BJ (cell line): ENCODE measurements around the gene ELF2. TPM values are rescaled to one million over a fixed set of nuclear protein-coding genes. Genes with fewer than 3 reads are reported as not detected.

Source experiments
- CTCF ChIA-PET: fragments of 350-600 bp; formaldehyde crosslinking; extraction: SDS; loops from one replicate; lab custom pipeline; 2021; ENCODE audit warnings: antibody characterized with exemption, inconsistent platforms; lab: Yijun Ruan, JAX
- POLR2A ChIA-PET: fragments of 300-600 bp; sonication (Branson Sonifier 250); formaldehyde crosslinking; extraction: SDS; loops from one replicate; lab custom pipeline; 2021; ENCODE audit warnings: antibody characterized with exemption; lab: Charles Lee
- DNase-seq: peaks from one replicate; pipeline ENCODE4 v3.0.0-alpha.2; 2011; ENCODE audit warnings: low read depth
- H3K27me3 ChIP-seq: 2 replicates; pipeline ENCODE4 v1.6.0; 2011; ENCODE audit warnings: low read length; ENCODE audit not compliant: control insufficient read depth, insufficient read depth
- H3K36me3 ChIP-seq: 2 replicates; pipeline ENCODE4 v1.5.1; 2011; ENCODE audit warnings: low read length; ENCODE audit not compliant: control insufficient read depth, insufficient read depth
- H3K4me3 ChIP-seq: 2 replicates; pipeline ENCODE4 v1.5.1; 2011; ENCODE audit warnings: low read depth, mild to moderate bottlenecking, control low read depth, low read length
- CTCF ChIP-seq: IDR thresholded peaks from 2 replicates; pipeline ENCODE4 v1.5.1; 2011; ENCODE audit warnings: low read depth, mild to moderate bottlenecking, control low read depth, inconsistent platforms, low read length, moderate library complexity; ENCODE audit not compliant: insufficient read depth
- polyA plus RNA-seq: library from polyadenylated mRNA; depleted of rRNA; stranded (reverse); fragments of >200 nt; gene quantifications from 2 replicates; pipeline ENCODE4 v1.2.3, GENCODE V29; 2011

The ELF2 gene
- polyA plus RNA-seq, 1 experiment, result 23.9 TPM

- DNase-seq, result no peak
- Histone ChIP-seq H3K27me3 (no peaks in the 10 kb centered on the region), H3K4me3 (peak overlapping the region; percentile 73), H3K36me3 (no peaks in the 10 kb centered on the region)
- peak; percentile 24; the same call in 1 of the 2 replicates for TF ChIP-seq CTCF
- ChIA-PET POLR2A (no interaction called here), CTCF (interaction anchor here (0.6 to 2.6 kb wide), 4 partner anchors 15 to 571 kb away, joined by 3 to 9 read pairs (median 3); no protein-coding TSS in a partner anchor)
Observed at GRCh38 chr4:139083956-139084803, 92.8 kb downstream of the ELF2 start.

GRCh38 chr4:139083607-139083955 is 93.4 kb downstream of the ELF2 start:
- ChIA-PET CTCF (interaction anchor here (0.8 to 2.6 kb wide), 3 partner anchors 16 to 139 kb away, joined by 3 to 9 read pairs (median 3); no protein-coding TSS in a partner anchor), POLR2A (no interaction called here)
- Histone ChIP-seq H3K36me3 (no peaks in the 10 kb centered on the region), H3K4me3 (peak overlapping the region; percentile 73), H3K27me3 (no peaks in the 10 kb centered on the region)
- TF ChIP-seq CTCF, result peak; percentile 44
- DNase-seq, result no peak

GRCh38 chr4:139082750-139083606 is 94.0 kb downstream of the ELF2 start:
- TF ChIP-seq CTCF, result no peak
- peak overlapping the region; percentile 73 for H3K4me3 ChIP-seq
- peak; percentile 95 for DNase-seq
- ChIA-PET POLR2A (interaction anchor here (0.6 to 0.7 kb wide), 2 partner anchors 386 to 1046 kb away, joined by 5 to 11 read pairs; no protein-coding TSS in a partner anchor), CTCF (interaction anchor here (2.6 kb wide), 1 partner anchor 16 kb away, joined by 9 read pairs; no protein-coding TSS in a partner anchor)
- no peaks in the 10 kb centered on the region for H3K27me3 ChIP-seq
- H3K36me3 ChIP-seq, result no peaks in the 10 kb centered on the region

- no peak overlapping the region for H3K4me3 ChIP-seq
- ChIA-PET CTCF (interaction anchor here (0.7 to 1.7 kb wide), 2 partner anchors 27 to 48 kb away, joined by 3 to 4 read pairs; no protein-coding TSS in a partner anchor), POLR2A (interaction anchor here (0.7 kb wide), 1 partner anchor 1703 kb away, joined by 4 read pairs; no protein-coding TSS in a partner anchor)
- no peak for DNase-seq
- no peaks in the 10 kb centered on the region; the same call in 1 of the 2 replicates for H3K36me3 ChIP-seq
- no peaks in the 10 kb centered on the region for H3K27me3 ChIP-seq
- no peak for TF ChIP-seq CTCF
Observed at GRCh38 chr4:139078926-139079325, 98.1 kb downstream of the ELF2 start.
